Progenitor cell of endocrine pancreas (in vitro differentiated cells): ENCODE results near the gene OLFML2A. TPM values are rescaled to one million over a fixed set of nuclear protein-coding genes. Genes with fewer than 3 reads are reported as not detected.

Experiments used
- DNase-seq: peaks from one replicate; pipeline ENCODE4 v3.0.0; 2021; ENCODE audit warnings: low spot score; ENCODE audit not compliant: unreplicated experiment
- H3K27ac Mint-ChIP-seq: 2 replicates; pipeline ENCODE4 v1.8.0; 2021; ENCODE audit warnings: mild to moderate bottlenecking, moderate library complexity, mixed read lengths
- H3K27me3 Mint-ChIP-seq: 2 replicates; pipeline ENCODE4 v1.8.0; 2021; ENCODE audit warnings: mixed read lengths
- H3K36me3 Mint-ChIP-seq: 2 replicates; pipeline ENCODE4 v1.8.0; 2022; ENCODE audit warnings: mixed read lengths; ENCODE audit not compliant: insufficient read depth
- H3K4me1 Mint-ChIP-seq: 2 replicates; pipeline ENCODE4 v1.8.0; 2021; ENCODE audit warnings: low read depth, mixed read lengths
- H3K4me3 Mint-ChIP-seq: 2 replicates; pipeline ENCODE4 v1.8.0; 2021; ENCODE audit warnings: low read depth, mild to moderate bottlenecking, moderate library complexity, mixed read lengths
- H3K9me3 Mint-ChIP-seq: 2 replicates; pipeline ENCODE4 v1.8.0; 2021; ENCODE audit warnings: low read depth, mixed read lengths
- CTCF ChIP-seq: fragments of 200-600 bp; sonication (generic); IDR thresholded peaks from one replicate; pipeline ENCODE4 v1.5.0; 2021; ENCODE audit warnings: antibody characterized with exemption, mild to moderate bottlenecking; ENCODE audit not compliant: unreplicated experiment
- total RNA-seq: library from RNA; stranded (reverse); gene quantifications from 2 replicates; pipeline ENCODE4 v1.2.1, GENCODE V29; 2021

Gene OLFML2A
- total RNA-seq, 1 donor from 2014 or later: 2.5 TPM

DNA sequence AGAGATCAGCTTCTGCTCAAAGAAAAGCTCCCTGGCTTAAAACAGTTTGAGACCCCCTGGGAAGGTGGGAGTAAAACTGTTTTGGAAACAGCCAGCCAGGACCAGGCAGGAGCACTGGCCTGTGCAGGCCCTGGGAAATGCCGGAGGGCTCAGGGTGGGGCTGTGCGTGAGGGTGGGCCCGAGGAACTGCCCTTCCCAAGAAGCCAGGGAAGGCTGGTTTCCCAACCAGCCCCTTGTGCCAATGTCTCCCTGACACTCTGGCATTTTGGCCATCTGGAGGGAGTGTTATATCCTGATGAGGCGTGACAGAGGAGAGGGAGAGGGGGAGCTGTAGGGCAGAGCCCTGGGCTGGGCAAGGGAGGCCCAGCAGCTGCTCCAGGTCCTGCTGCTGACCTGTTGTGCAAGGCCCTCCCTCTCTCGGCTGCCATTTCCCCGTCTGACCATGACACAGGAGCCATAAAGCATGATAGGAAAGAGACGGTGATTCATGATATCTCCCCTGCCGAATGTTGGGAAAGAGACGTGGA is 16.1 kb downstream of the OLFML2A start:
- Mint-ChIP-seq H3K36me3 (no peaks in the 10 kb centered on the region), H3K9me3 (no peaks in the 10 kb centered on the region), H3K4me1 (no peaks in the 10 kb centered on the region), H3K4me3 (no peak overlapping the region), H3K27me3 (no peaks in the 10 kb centered on the region), H3K27ac (no peak overlapping the region)
- no peak for TF ChIP-seq CTCF
- DNase-seq: no peak

- H3K27ac Mint-ChIP-seq: no peak overlapping the region
- TF ChIP-seq CTCF: peak; percentile 36
- H3K4me3 Mint-ChIP-seq: no peak overlapping the region
- no peaks in the 10 kb centered on the region for H3K4me1 Mint-ChIP-seq
- H3K9me3 Mint-ChIP-seq: no peaks in the 10 kb centered on the region
- no peaks in the 10 kb centered on the region for H3K36me3 Mint-ChIP-seq
- H3K27me3 Mint-ChIP-seq: no peaks in the 10 kb centered on the region
- no peak for DNase-seq
Measured at GRCh38 chr9:124794902-124795491, 18.1 kb downstream of the OLFML2A start.

GRCh38 chr9:124795881-124796431 is 19.0 kb downstream of the OLFML2A start:
- no peaks in the 10 kb centered on the region for H3K27me3 Mint-ChIP-seq

GRCh38 chr9:124797343-124798103 is 20.6 kb downstream of the OLFML2A start:
- TF ChIP-seq CTCF: no peak
- Mint-ChIP-seq H3K27ac (no peak overlapping the region), H3K4me3 (no peak overlapping the region), H3K27me3 (no peaks in the 10 kb centered on the region), H3K4me1 (no peaks in the 10 kb centered on the region), H3K9me3 (no peaks in the 10 kb centered on the region), H3K36me3 (no peaks in the 10 kb centered on the region)
- DNase-seq: no peak

More at GRCh38 chr9:124795881-124796431, 19.0 kb downstream of the OLFML2A start:
- DNase-seq: no peak
- TF ChIP-seq CTCF: no peak
- H3K36me3 Mint-ChIP-seq: no peaks in the 10 kb centered on the region
- no peaks in the 10 kb centered on the region for H3K4me1 Mint-ChIP-seq
- no peak overlapping the region for H3K27ac Mint-ChIP-seq
- H3K4me3 Mint-ChIP-seq: no peak overlapping the region
- no peaks in the 10 kb centered on the region for H3K9me3 Mint-ChIP-seq

DNA sequence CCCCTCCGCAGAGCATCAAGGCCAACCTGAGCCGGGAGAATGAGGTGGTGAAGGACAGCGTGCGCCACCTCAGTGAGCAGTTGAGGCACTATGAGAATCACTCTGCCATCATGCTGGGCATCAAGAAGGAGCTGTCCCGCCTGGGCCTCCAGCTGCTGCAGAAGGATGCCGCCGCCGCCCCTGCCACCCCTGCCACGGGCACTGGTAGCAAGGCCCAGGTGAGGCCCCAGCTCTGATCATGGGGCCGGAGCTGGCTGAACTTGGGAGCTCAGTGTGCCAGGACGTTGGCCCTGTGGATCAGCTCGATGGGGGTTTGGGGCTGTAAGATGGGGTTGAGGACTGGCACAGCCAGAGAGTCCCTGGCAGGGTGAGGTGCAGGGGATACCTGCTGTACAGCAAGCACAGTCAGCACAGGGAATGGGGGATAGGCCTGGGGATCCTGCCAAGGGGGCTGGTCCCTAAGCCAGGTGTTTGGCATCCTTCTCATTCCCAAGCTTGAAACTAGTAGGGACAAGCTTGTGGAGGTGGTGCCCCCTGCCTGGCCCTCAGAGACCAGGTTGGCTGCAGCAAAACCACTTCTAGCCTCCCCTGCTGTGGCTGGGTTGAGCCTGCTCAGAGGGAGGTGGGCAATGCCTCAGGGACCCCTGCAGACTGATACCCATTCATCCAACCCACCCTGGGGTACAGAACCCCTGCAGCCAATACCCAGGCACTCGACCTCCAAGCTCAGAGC is 22.5 kb downstream of the OLFML2A start:
- no peaks in the 10 kb centered on the region for H3K36me3 Mint-ChIP-seq
- TF ChIP-seq CTCF: no peak
- no peaks in the 10 kb centered on the region for H3K4me1 Mint-ChIP-seq
- H3K4me3 Mint-ChIP-seq: no peak overlapping the region
- no peaks in the 10 kb centered on the region for H3K27me3 Mint-ChIP-seq
- no peaks in the 10 kb centered on the region for H3K9me3 Mint-ChIP-seq
- no peak for DNase-seq
- H3K27ac Mint-ChIP-seq: no peak overlapping the region
